Erythroblast (primary cell): ENCODE measurements around the gene MACC1.
"Not testable (repeated sequence)": the region's sequence is repeated elsewhere in the genome, so short reads cannot be mapped to it uniquely, and the experiment has no call there.

ENCODE experiments used
- DNase-seq, 2 experiments: peaks; one replicate each; lab custom pipeline; 2025; lab: John Stamatoyannopoulos, UW
- GATA1 ChIP-seq: IDR thresholded peaks from 2 replicates; pipeline ENCODE4 v1.6.1; 2011; ENCODE audit warnings: low read depth, mild to moderate bottlenecking, control low read depth, low read length, moderate library complexity
- POLR2A ChIP-seq: IDR thresholded peaks from 2 replicates; pipeline ENCODE4 v1.6.1; 2011; ENCODE audit warnings: mild to moderate bottlenecking, low read length

The MACC1 gene

DNA sequence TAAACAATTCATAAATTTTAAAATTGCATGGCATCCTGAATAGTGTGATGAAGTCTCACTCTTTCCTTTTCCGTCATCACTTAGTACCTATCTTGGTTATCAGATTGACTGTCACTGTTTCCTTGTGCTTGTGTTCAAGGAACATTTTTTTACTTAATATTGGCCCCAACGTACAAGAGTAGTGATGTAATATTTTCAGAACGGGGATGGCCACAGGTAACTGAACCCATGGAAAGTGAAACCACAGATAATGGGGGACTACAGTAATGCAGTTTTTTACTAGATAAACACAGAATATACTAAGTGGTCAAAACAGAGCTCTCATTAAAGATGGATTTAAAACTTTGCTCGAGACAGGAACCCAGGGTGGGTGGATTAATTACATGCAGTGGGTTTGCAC is 85.4 kb downstream of the MACC1 start:
- no peak for DNase-seq
- TF ChIP-seq POLR2A: no peak
- TF ChIP-seq GATA1: no peak

DNA sequence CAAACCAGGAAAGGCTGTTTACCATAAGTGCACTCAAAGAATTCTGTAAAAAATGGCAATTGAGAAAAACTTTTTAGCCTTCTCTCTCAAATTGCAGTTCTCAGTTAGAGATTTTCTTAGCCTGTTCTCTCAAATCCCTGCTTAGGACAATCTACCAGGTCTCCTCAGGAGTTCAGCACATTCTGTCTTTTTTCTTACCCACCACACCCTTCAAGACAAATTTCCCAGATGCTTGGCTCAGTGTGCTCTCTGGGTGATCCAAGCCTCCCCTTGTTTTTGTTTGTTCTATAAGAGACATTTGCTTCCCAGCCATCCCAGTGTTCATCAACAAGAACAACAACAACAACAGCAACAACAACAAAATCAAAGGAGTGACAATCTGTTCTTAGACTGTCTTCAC is 87.3 kb downstream of the MACC1 start:
- DNase-seq: no peak
- TF ChIP-seq GATA1 (no peak), POLR2A (no peak)

DNA sequence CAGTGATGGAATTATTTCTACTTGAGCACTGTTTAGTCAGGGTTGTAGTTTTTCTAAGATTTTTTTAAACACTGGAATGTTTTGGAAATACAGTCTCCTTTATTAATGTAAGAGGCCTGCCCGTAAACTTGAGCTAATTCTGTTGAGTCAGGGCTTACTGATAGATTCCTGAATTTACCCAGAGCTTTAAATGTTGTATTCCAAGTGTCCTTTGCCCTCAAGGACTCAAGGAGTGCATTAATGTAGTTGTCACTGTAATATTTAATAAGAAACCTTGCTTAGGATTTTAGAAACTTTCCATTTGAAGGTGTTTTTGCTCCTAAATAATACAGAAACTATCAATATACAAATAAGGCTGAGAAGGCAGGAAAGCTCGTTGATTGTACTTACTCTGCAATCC is 89.2 kb downstream of the MACC1 start:
- no peak for DNase-seq
- TF ChIP-seq POLR2A: no peak
- TF ChIP-seq GATA1: no peak

DNA sequence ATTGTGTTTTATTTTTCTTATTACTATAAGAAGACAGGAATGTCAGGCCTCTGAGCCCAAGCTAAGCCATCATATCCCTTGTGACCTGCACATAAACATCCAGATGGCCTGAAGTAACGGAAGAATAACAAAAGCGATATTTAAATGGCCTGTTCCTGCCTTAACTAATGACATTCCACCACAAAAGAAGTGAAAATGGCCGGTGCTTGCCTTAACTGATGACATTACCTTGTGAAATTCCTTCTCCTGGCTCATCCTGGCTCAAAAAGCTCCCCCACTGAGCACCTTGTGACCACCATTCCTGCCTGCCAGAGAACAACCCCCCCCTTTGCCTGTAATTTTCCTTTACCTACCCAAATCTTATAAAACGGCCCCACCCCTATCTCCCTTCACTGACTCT is 91.1 kb downstream of the MACC1 start:
- not testable (repeated sequence) for DNase-seq

DNA sequence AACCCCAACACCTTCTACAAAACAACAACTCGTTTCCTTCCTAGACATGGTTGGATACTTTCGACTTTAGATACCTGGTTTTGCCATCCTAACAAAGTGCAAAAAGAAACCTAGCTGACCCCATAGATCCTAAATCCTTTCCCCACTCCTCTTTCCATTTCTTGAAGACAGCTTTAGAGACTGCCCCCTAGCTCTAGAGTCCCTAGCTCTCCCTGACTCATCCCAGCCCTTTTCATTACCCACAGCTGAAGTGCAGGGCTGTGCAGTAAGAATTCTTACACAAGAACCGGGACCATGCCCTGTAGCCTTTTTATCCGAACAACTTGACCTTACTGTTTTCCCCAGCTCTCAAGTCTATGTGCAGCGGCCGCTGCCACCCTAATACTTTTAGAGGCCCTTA is 93.1 kb downstream of the MACC1 start:
- DNase-seq: not testable (repeated sequence)

DNA sequence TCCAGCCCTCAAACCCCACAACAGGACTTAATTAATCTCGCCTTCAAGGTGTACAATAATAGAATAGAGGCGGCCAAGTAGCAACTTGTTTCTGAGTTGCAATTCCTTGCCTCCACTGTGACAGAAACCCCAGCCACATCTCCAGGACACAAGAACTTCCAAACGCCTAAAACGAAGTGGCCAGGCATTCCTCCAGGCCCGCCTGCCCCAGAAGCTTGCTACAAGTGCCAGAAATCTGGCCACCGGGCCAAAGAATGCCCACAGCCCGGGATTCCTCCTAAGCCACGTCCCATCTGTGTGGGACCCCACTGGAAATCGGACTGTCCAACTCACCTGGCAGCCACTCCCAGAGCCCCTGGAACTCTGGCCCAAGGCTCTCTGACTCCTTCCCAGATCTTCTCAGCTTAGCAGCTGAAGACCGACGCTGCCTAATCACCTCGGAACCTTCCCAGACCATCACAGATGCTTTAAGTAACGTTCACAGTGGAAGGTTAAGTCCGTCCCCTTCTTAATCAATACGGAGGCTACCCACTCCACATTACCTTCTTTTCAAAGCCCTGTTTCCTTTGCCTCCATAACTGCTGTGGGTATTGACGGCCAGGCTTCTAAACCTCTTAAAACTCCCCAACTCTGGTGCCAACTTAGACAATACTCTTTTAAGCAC is 94.4 kb downstream of the MACC1 start:
- DNase-seq: not testable (repeated sequence)

DNA sequence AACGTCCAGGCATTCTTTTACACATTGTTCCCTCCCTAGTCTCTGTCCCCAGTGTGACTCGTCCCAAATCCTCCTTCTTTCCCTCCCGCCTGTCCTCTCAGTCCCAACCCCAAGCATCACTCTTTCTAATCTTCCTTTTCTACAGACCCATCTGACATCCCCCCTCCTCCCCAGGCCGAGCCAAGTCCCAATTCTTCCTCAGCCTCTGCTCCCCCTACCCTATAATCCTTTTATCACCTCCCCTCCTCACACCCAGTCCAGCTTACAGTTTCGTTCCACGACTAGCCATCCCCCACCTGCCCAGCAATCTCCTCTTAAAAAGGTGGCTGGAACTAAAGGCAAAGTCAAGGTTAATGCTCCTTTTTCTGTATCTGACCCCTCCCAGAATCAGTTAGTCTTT is 95.1 kb downstream of the MACC1 start:
- no peak for DNase-seq
- TF ChIP-seq POLR2A (no peak), GATA1 (no peak)

DNA sequence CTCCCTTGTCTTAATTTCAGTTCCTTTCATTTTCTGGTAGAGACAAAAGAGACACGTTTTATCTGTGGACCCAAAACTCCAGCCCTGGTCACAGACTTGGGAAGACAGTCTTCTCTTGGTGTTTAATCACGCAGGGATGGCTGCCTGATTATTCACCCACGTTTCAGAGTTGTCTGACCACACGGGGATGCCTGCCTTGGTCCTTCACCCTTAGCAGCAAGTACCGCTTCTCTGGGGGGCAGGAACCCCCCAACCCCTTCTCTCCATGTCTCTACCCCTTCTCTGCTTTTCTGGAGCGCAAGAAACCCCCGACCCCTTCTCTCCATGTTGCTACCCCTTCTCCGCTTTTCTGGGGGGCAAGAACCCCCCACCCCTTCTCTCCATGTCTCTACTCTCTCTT is 95.8 kb downstream of the MACC1 start:
- DNase-seq: no peak
- TF ChIP-seq POLR2A (no peak), GATA1 (no peak)

DNA sequence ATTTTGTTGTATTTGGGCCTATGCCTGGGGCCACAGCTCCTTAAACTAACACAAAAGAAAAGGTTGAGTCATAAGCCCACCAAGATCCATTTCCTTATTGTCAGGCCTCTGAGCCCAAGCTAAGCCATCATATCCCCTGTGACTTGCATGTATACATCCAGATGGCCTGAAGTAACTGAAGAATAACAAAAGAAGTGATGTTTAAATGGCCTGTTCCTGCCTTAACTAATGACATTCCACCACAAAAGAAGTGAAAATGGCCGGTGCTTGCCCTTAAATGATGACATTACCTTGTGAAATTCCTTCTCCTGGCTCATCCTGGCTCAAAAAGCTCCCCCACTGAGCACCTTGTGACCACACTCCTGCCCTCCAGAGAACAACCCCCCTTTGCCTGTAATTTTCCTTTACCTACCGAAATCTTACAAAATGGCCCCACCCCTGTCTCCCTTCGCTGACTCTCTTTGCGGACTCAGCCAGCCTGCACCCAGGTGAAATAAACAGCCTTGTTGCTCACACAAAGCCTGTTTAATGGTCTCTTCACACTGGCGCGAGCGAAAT is 96.5 kb downstream of the MACC1 start:
- not testable (repeated sequence) for DNase-seq

DNA sequence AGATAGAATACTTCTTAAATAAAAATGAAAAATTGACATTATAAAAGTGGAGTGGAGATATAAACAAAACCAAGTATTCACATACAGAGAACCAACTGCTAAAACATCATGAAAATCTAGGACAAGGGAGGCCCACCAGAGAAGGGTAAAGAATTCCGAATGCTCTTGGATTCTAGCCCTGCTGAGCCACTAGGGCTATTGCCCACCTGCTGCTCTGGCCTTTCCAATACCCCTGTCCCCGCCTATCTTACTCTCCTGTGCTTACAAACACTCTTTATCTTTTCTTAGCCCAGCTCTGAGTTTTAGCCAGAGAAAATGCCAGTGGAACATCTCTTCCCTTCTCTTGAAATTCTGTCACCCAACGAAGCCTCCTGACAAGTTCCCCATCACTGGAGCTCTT is 100.3 kb downstream of the MACC1 start:
- TF ChIP-seq POLR2A (no peak), GATA1 (no peak)
- DNase-seq: no peak

DNA sequence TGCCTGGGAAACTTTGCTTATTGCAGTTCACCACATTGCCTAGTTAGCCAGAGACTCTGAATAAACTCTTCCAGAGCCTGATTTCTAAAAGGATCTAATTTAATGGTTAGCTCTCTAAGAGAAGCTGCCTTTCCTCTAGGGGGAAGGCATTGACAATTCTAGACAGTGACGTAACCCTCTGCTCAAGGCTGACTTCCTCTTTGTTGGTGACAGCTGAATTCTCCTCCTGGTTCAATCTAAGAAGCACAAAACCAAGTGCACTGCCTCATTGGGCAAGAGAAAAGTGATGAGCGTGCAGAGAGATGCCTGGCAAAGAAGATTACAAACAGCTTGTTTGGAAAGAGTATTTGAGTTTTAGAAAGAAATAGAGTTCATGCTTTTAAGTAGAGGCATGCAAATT is 102.7 kb downstream of the MACC1 start:
- TF ChIP-seq POLR2A (no peak), GATA1 (no peak)
- peak in 1 of 2 experiments; percentile 15 for DNase-seq

DNA sequence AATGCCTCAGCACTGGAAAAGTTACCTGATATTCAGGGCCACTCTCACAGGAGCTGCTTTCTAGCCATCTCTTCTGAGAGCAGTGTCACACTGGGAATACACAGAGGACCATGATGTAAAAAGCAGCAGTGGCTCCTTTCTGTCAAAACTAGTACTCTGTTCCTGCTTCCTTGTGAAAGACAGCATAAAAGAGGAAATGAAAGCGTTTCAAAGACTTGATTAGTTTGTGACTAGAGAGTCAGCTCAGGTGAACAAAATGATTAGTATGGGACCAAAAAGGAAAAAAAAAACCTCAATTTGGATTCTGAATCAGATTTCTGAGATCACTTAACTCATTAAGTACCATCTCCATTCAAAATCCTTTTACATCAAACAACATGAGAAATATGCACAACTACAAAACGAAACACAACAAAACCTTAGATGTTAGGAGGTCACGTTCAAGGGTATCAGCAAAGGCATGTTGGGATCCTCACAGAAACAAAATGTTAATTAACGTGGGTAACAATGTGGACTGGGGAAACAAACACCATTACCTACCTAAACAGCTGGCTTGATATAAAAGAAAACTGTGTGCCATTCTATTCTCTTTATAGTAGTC is 103.7 kb downstream of the MACC1 start:
- DNase-seq: no peak
- no peak for TF ChIP-seq GATA1
- no peak for TF ChIP-seq POLR2A

DNA sequence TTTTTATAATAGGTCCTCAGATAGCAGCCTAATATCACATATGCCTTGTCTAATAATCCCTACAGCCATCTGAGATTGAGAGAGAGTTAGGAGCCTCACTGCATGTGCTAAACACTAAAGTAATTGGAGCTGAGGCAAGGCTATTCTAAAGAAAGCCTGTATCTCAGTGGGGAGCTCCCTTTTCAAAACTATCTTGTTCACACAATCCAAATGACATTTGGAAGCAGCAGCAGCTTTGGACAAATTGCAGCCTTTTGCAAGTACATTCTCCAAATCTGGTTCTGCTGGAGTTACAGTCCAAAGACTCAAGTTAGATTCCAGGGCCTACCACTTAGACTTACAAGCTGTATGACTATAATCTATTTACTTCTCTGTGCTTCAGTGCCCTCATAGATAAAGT is 104.5 kb downstream of the MACC1 start:
- TF ChIP-seq GATA1: no peak
- TF ChIP-seq POLR2A: no peak
- DNase-seq: no peak

DNA sequence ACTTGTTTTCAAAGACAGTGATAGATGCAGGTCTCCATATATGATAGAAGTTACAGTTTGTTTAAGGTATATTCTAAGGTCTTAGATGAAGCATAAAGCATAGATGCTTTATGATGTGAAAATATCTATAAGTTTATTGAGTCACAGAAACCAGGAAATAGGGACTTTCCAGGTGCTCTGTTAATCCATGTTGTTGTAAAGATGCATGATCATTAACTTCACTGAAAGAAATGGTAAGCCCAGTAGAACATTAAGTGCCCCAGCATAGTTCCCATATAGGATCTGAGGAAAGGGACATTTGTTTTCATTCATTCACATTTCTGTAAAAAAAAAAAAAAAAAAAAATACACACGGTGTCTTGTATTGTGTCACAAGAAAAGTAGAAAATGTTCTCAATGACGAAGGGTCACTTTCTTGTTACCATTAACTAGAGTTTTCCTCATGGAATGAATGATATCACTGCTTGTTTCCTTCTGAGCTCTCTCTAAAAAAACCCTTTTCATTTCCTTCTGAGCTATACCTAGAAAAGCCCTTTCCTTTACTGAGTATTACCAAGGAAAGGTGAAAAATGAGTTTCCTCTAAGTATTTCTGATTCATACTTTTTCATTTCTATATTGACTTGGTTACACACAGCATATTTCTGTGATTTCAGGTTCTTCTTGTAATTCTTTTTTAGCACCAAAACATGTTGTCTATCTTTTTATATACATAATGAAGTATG is 105.2 kb downstream of the MACC1 start:
- TF ChIP-seq GATA1 (no peak), POLR2A (no peak)
- no peak for DNase-seq

DNA sequence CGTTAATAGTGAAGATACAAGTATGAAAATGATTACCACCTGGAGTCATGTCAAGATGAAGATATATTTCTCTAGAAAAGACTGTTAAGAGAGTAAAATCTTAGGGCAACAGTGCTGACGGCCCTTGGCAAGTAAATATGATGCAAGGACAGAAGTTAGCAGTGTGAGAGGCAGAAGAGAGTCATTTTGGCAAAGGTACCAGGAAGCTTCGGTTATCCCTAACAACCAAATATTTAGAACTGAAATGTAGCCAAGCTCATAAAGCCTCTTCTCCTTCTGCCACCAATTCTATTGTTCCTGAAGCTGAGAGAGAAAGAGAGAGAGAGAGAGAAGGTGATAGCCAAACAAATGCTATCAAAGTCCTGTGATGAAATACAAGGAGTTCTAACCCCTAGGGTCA is 109.6 kb downstream of the MACC1 start:
- DNase-seq: no peak

More for the DNA sequence above, 109.6 kb downstream of the MACC1 start:
- no peak for TF ChIP-seq GATA1
